ENCODE results near the gene STK24. TPM values are rescaled to one million over a fixed set of nuclear protein-coding genes. Genes with fewer than 3 reads are reported as not detected.

Gene STK24
- total and polyA plus RNA-seq, 10 of the 15 experiments (the other 5 are each of a cell fraction or from before 2014, with no cell fraction given), result 7.5 to 115 (median 52.9) TPM

GRCh38 chr13:98584668-98585397 is 7.9 kb upstream of the STK24 start:
- H3K4me2 ChIP-seq (ENCODE audit: control insufficient read depth, insufficient read depth), result no peak overlapping the region
- intact Hi-C loops (cut with micrococcal nuclease; ENCODE audit: unreplicated experiment) (no loop called here), in situ Hi-C loops (cut with MboI) (no loop called here)
- CTCF ChIA-PET, result no interaction called here
- H4K20me1 ChIP-seq (ENCODE audit: control insufficient read depth, insufficient read depth), result no peaks in the 10 kb centered on the region
- H3K4me1 ChIP-seq (ENCODE audit: control insufficient read depth, insufficient read depth, low read length), result no peaks in the 10 kb centered on the region
- no peak overlapping the region for H2AFZ ChIP-seq (ENCODE audit: control insufficient read depth, low read depth, low read length)
- RAD21 ChIA-PET (ENCODE audit: unreplicated experiment), result no interaction called here
- no peaks in the 10 kb centered on the region for H3K9me3 ChIP-seq (replicated peaks; ENCODE audit: control insufficient read depth, insufficient read depth, low read length)
- DNase-seq (ENCODE audit: low read depth, low spot score) (no peak), ATAC-seq (no peak), FAIRE-seq (no peak)
- H3K27ac ChIP-seq (ENCODE audit: control insufficient read depth, insufficient read depth), result no peak overlapping the region
- 46% methylated on average over 4 of the region's 4 CpGs for WGBS (ENCODE audit: insufficient coverage, insufficient replicate concordance, low lambda C conversion rate, missing lambda C conversion rate)
- no peak overlapping the region for H3K9ac ChIP-seq (ENCODE audit: control insufficient read depth, insufficient read depth, low read length)
- POLR2A ChIA-PET, result no interaction called here
- H3K4me3 ChIP-seq, result no peak overlapping the region
- SMC1A ChIA-PET (ENCODE audit: uncharacterized antibody, unreplicated experiment), result interaction anchor here (0.6 kb wide), 1 partner anchor 72 kb away, joined by 3 read pairs; no protein-coding TSS in a partner anchor
- no TSS peak for BruUV-seq (replicated peaks)
- H3K36me3 ChIP-seq (ENCODE audit: control insufficient read depth in 2 of 2, insufficient read depth in 2 of 2, low read length in 1 of 2), result no peaks in the 10 kb centered on the region
- no peaks in the 10 kb centered on the region for H3K27me3 ChIP-seq (replicated peaks in 1 of 2; ENCODE audit: control insufficient read depth in 2 of 2, insufficient read depth in 2 of 2, low read length in 1 of 2)
- no peaks in the 10 kb centered on the region for H3K79me2 ChIP-seq (ENCODE audit: control insufficient read depth, insufficient read depth, low read length)
- TF ChIP-seq CHD4 (IDR thresholded peaks at IDR 0.05) (no peak), IRF5 (IDR thresholded peaks at IDR 0.05; ENCODE audit: borderline replicate concordance) (no peak), NFYA (IDR thresholded peaks at IDR 0.05; ENCODE audit: borderline replicate concordance, low read depth, low read length) (no peak), SIX5 (IDR thresholded peaks at IDR 0.05; ENCODE audit: low read depth, low read length, severe bottlenecking) (no peak), ZNF687 (IDR thresholded peaks at IDR 0.05) (no peak), STAT1 (conservative IDR thresholded peaks at IDR 0.05) (no peak), EZH2 (IDR thresholded peaks at IDR 0.05; ENCODE audit: borderline replicate concordance, control insufficient read depth, low read depth, low read length) (no peak), HDGF (IDR thresholded peaks at IDR 0.05) (no peak), ZSCAN29 (IDR thresholded peaks at IDR 0.05) (no peak), NR2C1 (IDR thresholded peaks at IDR 0.05) (no peak), TCF12 (IDR thresholded peaks at IDR 0.05; ENCODE audit: low read depth, low read length) (no peak), PKNOX1 (IDR thresholded peaks at IDR 0.05) (no peak), BCL11A (IDR thresholded peaks at IDR 0.05; ENCODE audit: low read depth, low read length) (no peak), TAF1 (IDR thresholded peaks at IDR 0.05; ENCODE audit: borderline replicate concordance, low read depth, low read length) (no peak), CEBPZ (IDR thresholded peaks at IDR 0.05; ENCODE audit: low read depth, low read length) (no peak)
